GM19238 (cell line): ENCODE data around the gene ZNF282.
"Not testable (repeated sequence)": the region's sequence is repeated elsewhere in the genome, so short reads cannot be mapped to it uniquely, and the experiment has no call there.

Source experiments
- DNase-seq: peaks from one replicate; pipeline ENCODE4 v3.0.0; 2011; ENCODE audit warnings: low spot score; ENCODE audit not compliant: insufficient read length

ZNF282 gene

GRCh38 chr7:149224352-149224751 lies 29.0 kb downstream of the ZNF282 start:
- DNase-seq = no peak

GRCh38 chr7:149225106-149225505 lies 29.8 kb downstream of the ZNF282 start:
- DNase-seq = no peak

GRCh38 chr7:149225656-149226055 lies 30.3 kb downstream of the ZNF282 start:
- DNase-seq = no peak

- not testable (repeated sequence) for DNase-seq
Measured at GRCh38 chr7:149226366-149226765, 31.0 kb downstream of the ZNF282 start.

GRCh38 chr7:149226840-149227494 lies 31.6 kb downstream of the ZNF282 start:
- DNase-seq = no peak

- no peak for DNase-seq
Measured at GRCh38 chr7:149228831-149229471, 33.6 kb downstream of the ZNF282 start.

GRCh38 chr7:149229526-149229925 lies 34.2 kb downstream of the ZNF282 start:
- no peak for DNase-seq

- no peak for DNase-seq
Measured at GRCh38 chr7:149232362-149232761, 37.0 kb downstream of the ZNF282 start.

GRCh38 chr7:149233655-149234204 lies 38.4 kb downstream of the ZNF282 start:
- not testable (repeated sequence) for DNase-seq

- DNase-seq = no peak
Measured at GRCh38 chr7:149237502-149237901, 42.2 kb downstream of the ZNF282 start.

GRCh38 chr7:149238051-149238450 lies 42.7 kb downstream of the ZNF282 start:
- DNase-seq = no peak

- peak; percentile 96 for DNase-seq
Measured at GRCh38 chr7:149239345-149240143, 44.2 kb downstream of the ZNF282 start, which contains the start of gene ZNF212. ZNF212 (plus strand) TSS chr7:149239651; CDS start chr7:149239779, 128 bp downstream.

- DNase-seq = no peak
Measured at GRCh38 chr7:149240637-149241036, 45.3 kb downstream of the ZNF282 start.

GRCh38 chr7:149241696-149242095 lies 46.4 kb downstream of the ZNF282 start:
- DNase-seq = no peak

GRCh38 chr7:149245244-149245643 lies 49.9 kb downstream of the ZNF282 start:
- DNase-seq = no peak

GRCh38 chr7:149245744-149246143 lies 50.4 kb downstream of the ZNF282 start:
- no peak for DNase-seq

GRCh38 chr7:149248777-149249176 lies 53.4 kb downstream of the ZNF282 start:
- no peak for DNase-seq

- not testable (repeated sequence) for DNase-seq
Measured at GRCh38 chr7:149250151-149250550, 54.8 kb downstream of the ZNF282 start.

GRCh38 chr7:149251518-149251917 lies 56.2 kb downstream of the ZNF282 start:
- not testable (repeated sequence) for DNase-seq

GRCh38 chr7:149252378-149252777 lies 57.0 kb downstream of the ZNF282 start:
- DNase-seq = no peak

GRCh38 chr7:149253665-149254064 lies 58.3 kb downstream of the ZNF282 start:
- no peak for DNase-seq
